Measurements from ENCODE around the gene FBXW7. TPM values are rescaled to one million over a fixed set of nuclear protein-coding genes. Genes with fewer than 3 reads are reported as not detected.

FBXW7 gene
- total RNA-seq, 1 donor from 2014 or later = 126 TPM

DNA sequence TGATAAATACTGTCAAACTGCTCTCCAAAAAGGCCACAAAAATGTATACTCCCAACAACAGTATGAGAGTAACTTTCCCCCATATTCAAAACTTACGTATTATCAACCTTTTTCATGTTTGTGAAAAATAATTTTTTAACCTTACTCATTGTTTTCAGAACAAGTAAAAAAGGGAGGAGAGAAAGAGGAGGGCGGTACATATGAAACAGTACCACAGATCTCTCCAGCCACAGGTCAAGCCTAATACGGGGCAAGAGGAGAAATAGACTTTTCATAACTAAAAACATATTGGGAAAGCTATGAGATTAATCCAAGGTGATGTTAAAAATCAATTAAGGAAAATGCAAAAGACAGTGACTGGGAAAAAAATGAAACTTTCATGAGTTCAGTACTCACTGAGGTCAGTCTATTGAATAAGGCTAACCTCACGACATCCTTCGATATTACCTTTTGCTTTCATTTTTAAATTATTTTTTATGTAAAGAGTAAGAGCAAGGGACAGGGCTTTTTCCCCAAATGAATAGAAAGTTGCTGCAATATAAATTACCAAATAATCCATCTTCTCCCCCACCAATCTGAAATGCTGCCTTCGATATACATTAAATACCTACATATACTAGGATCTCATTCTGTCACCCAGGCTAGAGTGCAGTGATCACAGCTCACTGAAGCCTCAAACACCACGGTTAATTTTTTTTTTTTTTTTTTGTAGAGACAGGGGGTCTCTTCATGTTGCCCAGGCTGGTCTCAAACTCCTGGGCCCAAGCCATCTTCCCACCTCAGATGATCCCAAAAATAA, 25.3 kb downstream of the FBXW7 start:
- no peak for DNase-seq

DNA sequence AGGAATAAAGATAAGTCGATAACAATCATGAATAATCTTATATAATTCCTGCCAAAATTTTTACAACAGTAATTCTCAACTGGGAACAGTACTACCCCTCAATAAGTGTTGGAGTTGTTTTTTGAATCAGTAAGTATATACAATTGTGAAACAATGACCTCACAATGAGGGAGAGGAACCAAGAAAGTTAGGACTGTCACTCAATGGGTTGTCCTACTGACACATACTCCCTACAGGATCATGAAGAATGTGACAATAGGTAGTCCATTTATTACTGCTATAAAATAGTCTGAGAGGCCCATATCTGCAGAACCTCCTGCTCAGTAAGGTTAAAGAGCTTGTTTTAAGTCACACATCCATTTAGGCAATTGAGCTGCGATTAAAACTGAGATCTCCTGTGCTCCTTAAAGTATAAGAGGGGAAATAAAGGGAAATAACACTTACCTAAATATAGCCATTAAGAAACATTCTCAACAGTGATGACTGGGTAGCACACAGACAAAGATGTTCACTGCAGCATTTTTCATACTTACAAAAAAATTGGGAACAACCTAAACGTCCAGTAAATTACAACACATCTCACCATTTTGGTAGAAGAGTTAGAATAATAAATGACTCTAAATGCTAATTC, 26.2 kb downstream of the FBXW7 start:
- no peak for DNase-seq

DNA sequence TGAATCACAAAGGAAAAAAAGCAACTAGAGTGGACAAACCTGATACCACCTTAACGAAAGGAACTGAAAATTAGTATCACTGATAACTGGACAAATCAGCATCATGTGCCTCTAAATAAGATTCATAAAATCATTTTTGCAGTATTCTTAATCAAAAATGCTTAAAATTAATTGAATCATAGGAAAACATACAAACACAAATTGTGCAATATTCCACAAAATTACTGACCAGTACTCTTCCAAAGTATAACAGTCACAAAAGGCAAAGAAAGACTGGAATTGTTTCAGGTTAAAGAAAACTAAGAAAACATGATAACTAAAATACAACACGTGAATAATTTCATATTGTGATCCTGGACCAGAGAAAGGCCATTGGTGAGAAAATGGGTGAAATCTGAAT, 27.1 kb downstream of the FBXW7 start:
- no peak for DNase-seq

DNA sequence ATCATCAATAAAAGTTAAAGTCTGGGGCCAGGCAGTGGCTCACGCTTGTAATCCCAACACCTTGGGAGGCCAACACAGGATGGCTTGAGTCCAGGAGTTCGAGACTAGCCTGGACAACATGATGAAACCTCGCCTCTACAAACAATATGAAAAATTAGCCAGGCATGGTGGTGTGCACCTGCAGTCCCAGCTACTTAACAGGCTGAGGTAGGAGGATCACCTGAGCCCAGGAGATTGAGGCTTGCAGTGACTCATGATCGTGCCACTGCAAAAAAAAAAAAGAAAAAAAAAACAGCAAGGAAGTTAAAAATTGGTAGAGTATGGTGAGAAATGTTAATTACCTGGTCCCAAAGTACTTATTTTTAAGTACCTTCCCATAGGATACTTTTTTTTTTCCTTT, 27.5 kb downstream of the FBXW7 start:
- no peak for DNase-seq

DNA sequence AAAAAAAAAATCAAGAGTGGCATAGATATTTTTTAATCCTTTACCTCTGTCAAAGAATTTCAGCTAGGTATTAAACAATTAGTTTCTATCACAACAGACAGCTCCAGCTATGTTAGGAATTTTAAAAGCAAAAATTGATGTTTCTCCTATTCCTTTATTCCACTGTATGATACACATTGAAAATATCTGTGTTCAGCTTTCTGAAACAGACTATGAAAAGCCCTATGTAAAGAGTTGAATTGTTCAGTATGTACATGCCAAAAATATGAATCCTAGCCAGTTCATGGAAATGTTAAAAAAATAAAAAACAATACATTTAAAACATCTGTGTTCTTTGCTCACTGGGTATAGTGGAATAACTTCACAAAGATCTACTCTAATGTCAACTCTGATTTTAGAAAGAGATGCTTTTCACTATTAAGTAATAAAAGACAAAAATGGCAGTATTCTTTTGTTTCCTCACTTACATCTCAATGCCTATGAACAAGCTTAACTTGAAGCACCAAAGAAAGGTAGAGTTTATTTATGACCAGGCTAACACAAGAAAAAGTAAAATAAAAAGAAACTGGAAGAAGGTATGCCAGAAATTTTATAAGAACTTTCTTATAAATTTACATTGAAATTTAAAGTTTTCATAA, 32.1 kb downstream of the FBXW7 start:
- no peak for DNase-seq

DNA sequence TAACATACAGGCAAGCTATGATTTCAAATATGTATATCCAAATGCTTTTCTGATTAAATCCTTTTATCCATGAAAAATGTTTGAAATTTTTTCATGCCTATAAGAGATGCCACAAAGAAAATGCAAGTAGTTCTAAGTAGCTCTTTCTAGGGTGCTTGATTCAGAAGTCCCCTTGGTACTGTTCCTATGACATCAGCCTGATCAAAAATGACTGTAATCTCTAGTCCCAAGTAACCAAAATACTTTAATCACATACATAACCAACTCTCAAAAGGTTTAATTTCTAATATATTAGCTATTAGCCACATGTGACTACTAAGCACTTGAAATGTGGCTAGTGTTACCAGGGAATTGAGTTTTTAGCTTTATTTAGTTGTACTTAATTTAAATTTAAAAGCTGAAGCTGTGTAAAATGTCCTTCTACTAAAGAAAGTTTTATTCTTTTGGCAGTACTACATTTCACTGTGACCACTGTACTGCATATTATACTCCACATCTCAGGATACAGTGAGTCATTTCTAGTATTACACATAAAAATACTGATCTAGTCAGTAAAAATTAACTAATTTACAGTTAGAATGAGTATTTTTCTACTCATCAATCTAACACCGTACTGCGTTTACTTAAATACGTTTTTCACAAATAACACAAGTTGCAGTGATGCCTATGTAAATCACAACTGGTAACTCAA, 33.9 kb downstream of the FBXW7 start:
- DNase-seq = no peak

DNA sequence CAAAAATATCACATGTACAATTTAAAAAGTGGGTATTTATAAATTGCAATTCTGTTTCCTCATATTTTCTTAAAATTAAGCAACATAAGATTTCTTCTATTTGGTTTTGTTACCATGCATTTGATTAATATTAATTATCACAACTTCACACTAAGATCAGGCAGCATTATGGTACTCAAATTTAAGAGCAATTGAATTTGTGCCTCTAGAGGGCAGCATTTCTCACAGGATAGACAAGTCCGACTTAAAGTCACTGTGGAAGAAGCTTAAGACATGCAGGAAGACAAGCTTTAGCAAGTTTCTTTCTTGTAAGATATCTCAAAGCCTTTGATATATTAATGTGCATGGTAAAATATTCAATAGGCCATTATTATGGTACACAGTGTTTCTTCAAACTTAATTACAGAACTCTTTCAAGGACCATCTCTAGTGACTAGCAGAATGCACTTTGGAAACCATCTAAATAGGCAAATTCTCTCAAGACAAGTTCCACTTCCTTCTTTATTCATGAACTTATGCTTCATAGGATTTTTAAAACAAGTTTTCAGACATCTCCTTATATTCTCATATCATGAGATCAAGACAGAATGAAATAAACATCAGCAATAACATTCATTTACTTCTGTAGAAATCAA, 35.0 kb downstream of the FBXW7 start:
- DNase-seq = peak; percentile 94

DNA sequence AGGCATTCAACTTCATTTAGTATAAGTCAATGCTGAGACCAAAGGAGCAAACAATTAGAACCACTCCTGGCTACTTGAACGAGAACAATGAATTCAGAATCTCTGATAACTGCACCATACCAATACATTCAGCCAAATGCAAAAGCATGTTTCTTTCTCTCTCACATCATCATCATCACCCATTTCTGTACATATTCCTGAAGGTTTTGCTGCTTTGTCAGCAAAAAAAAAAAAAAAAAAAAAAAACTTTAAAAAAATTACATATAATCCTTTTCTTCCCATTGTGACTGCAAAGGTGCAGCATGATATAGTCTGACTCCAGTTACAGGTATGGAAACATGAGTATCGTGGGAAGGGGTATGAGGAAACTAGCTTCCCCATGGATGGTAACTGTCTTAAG, 35.6 kb downstream of the FBXW7 start:
- no peak for DNase-seq

DNA sequence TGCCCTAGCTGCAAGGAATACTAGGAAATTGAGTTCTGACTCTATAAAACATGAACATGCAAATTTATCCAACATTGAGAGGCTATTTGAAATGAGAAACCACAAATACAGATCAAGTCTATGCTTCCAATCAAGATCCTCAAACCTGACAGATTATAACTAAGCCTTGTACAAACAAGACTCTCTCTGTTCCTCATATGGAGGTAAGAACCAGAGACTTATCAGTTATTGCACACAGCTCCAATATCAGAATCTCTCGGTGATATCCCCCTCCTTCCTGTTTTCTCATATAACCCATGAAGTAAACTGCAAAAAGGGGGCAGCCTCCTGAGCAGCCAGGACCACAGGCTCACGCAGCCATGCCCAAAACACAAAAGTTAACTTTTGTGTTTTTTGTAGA, 36.5 kb downstream of the FBXW7 start:
- no peak for DNase-seq

DNA sequence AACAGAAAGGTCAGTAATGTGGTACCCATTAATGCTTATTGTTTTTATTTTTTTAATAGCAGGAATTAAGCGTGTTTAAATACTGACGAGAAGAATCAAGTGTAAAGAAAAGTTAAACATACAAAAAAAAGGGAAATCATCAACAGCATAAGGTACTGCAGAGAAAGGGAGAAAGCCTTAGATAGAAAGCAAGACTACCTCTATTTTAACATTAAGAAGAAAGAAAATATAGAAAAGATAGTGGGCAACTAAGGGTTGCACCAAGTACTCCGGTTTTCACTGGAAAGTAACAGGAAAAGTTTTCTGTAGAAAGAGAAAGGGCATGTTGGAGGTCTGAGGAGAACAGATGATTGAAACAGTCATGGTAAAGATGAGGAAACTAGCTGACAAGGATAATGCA, 41.9 kb downstream of the FBXW7 start:
- no peak for DNase-seq

DNA sequence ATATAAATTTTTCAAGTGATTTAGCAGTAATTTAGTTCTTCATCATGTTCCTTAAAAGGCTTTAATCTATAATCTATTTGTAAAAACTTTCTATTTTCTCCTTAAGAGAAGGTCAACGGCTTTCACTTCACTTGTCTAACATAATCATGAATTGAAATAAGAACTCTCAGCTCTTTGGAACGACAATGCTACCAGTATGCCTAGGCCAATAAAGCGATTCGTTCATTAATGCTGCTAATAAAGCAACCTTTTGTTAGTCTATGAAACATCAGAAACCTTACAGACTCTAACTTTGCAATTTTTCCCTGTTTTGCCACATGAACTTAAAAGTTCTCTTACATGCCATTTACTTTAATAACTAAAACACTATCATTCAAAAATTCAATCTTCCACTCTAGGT, 47.6 kb downstream of the FBXW7 start:
- DNase-seq = no peak

DNA sequence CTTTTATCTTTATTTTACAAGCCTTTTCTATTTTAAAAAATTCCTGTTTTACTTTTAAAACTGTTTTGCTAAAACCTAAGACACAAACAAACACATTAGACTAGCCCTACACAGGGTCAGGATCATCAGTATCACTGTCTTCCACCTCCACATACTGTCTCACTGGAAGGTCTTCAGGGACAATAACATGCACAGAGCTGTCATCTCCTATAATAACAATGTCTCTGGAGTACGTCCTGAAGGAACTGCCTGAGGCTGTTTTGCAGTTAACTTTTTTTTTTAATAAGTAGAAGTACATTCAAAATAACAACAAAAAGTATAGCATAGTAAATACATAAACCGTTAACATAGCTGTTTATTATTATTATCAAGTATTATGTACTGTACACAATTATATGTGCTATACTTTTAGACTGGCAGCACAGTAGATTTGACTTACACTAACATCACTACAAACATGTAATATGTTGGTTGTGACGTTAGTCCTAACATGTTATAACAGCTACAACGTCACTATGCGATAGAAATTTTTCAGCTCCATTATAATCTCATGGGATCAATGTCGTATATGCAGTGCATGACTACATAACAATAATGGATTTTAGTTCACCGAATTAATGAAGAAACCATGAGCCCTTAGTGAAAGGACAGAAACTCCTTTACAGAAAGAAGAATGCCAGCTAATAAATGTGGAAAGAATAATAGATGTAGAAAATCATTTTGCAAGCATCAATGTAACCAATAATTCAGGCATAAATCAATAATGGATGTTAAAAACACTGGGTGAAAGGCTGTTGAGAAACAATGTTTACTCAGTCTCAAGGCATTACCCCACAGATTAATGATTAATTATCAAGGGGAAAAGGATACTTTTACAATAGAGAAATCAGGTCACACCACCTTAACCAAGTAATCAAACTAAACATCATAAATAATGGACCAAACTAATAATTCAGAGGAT, 49.2 kb downstream of the FBXW7 start:
- DNase-seq = no peak

DNA sequence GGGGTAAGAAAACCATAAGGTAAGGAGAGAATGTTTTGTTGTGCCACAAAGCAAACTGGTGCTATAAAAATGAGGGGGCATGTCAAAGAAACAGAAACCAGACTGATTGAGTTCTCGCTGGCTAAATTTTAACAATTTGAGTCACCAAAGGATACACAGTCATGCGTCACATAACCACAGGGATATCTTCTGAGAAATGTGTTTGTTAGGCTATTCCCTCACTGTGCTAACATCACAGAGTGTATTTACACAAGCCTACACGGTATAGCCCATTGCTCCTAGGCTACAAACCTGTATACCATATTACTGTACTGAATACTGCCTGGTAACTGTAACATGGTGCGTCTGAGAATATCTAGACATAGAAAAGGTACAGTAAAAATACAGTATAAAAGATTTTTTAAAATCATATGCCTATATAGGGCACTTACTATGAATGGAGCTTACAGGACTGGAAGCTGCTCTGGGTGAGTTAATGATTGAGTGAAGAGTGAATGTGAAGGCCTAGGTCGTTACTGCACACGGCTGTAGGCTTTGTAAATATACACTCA, 50.1 kb downstream of the FBXW7 start:
- DNase-seq = no peak

DNA sequence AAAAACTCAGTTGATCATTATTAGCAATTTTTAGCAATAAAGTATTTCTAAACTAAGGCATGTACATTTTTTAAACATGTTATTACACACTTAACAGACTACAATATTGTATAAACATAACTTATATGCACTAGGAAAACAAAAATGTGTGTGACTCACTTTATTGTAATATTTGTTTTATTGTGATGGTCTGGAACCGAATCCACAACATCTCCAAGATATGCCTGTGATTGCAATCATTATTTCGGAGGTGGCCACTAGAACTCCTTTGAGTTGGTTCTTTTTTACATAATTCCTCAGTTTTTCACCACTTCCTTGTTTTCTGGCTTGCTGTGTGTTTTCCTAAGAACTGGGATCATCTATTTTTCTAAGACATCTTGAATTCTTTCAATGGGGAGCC, 53.7 kb downstream of the FBXW7 start:
- DNase-seq = no peak

DNA sequence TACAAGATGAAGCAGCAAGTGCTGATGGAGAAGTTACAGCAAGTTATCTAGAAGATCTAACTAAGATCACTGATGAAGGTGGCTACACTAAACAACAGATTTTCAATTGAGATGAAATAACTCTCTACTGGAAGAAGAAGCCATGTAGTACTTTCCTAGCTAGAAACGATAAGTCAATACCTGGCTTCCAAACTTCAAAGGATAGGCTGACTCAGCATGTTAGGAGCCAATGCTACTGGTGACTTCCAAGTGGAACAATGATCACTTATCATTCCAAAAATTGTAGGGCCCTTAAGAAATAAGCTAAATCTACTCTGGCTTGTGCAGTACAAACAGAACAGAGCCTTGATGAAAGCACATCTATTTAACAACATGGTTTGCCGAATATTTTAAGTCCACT, 55.0 kb downstream of the FBXW7 start:
- DNase-seq = no peak

DNA sequence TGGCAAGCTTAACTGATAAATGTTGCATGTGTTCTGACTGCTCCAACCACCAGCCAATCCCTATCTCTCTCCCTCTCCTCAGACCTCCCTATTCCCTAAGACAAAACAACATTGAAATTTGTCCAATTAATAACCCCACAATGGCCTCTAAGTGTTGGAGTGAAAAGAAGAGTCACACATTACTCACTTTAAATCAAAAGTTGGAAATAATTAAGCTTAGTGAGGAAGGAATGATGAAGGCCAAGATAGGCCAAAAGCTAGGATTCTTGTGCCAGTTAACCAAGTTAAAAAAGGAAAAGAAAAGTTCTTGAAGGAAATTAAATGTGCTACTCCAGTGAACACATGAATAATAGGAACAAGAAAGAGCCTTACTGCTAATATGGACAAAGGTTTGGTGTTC, 55.6 kb downstream of the FBXW7 start:
- no peak for DNase-seq

DNA sequence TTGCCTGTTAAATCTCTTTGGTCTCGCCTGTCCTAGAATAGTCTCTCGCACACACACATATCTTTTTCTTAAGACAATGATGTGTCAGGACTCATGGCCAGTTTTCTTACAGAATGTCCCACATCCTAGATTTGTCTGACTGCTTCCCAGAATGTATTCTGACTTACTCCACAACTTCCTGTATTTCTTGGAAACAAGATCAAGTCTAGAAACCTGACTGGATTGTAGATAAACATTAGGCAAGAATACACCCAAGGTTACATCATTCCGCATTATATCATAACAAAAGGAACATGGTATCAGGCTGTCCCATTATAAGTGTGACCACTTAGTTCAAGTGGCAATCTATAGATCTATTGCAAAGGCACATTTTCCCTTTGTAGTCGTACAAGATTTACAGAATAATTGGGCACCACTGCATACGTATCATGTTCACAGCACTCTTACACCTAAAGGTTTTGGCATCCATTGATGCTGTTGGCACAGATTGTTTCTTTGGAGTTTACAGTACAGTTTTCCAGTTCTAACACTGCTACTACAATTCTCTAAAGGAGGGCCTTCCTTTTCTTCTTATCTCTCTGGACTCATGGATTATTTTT, 56.4 kb downstream of the FBXW7 start:
- no peak for DNase-seq

DNA sequence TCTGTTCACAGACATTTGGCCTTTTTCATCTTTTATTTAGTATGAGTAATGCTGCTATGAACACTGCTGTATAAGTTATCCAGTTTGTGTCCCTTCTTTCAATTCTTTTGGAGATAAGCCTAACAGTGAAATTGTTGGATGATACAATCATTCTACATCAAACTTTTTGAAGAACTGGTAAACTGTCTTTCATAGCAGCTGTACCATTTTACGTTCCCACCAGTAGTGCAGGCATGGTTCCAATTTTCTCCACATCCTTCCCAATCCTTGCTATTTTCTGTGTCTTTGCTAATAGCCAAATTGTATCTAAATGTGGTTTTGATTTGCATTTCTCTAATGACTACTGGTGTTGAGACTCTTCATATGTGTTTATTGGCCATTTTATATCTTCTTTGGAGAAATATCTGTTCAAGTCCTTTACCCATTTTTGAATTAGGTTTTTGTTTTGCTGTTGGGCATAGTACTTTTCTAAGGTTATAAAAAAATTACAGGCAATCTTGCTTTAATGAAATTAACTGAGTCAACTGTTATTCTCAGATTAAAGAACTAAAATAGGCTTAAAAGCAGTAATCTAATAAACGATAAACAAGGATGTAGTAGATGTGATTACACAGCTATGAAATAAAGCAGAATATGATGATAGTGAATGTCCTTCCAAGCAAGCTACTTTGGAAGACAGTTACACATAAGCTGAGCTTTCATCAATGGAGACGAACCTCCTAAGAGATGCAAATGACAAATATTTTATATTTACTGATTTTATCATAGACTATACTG, 57.2 kb downstream of the FBXW7 start:
- no peak for DNase-seq

DNA sequence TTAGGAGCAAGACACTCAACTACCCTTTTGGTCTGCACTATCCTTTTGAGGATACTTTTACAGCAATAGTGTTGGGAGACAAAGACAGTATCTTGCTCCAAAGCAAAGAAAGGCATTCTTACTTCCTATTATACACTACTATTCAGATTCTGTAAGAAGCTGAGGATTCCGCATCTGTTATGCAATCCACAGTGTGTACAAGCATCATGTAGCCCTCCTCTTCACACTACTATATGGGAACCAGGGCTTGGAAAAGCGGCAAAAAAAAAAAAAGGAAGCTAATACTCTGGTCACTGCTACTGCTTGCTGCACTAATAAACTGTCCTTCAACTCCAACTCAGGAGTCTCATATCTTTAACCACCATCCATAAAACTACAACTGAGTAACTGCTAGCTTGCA, 59.1 kb downstream of the FBXW7 start:
- no peak for DNase-seq
